HepG2 (cell line): ENCODE measurements around the gene IL17D.
"Not testable (repeated sequence)": the region's sequence is repeated elsewhere in the genome, so short reads cannot be mapped to it uniquely, and the experiment has no call there.

Source experiments
- GTF2F1 ChIP-seq: fragments of 150-350 bp; IDR thresholded peaks from 2 replicates; pipeline ENCODE4 v1.6.1; 2014; ENCODE audit warnings: low read length
- HOXA7 ChIP-seq: sonication (generic); formaldehyde crosslinking; IDR thresholded peaks from 2 replicates; pipeline ENCODE4 v1.8.1; 2022; ENCODE audit warnings: mild to moderate bottlenecking, missing genetic modification reagents, moderate library complexity
- MED1 ChIP-seq: sonication (generic); formaldehyde crosslinking; IDR thresholded peaks from 2 replicates; pipeline ENCODE4 v1.4.0; 2020; ENCODE audit warnings: missing genetic modification reagents
- MYNN ChIP-seq: sonication (generic); formaldehyde crosslinking; IDR thresholded peaks from 2 replicates; pipeline ENCODE4 v1.4.0; 2020; ENCODE audit warnings: mild to moderate bottlenecking, low read depth, missing genetic modification reagents
- POLR2A ChIP-seq, 2 experiments: IDR thresholded peaks; 2 replicates each; pipeline ENCODE4 v1.6.1; 2011; ENCODE audit warnings: low read depth in 2 of 2, low read length in 2 of 2, mild to moderate bottlenecking in 1 of 2, moderate library complexity in 1 of 2; ENCODE audit not compliant: insufficient read depth in 1 of 2
- RAD21 ChIP-seq: fragments of 450-650 bp; formaldehyde crosslinking; IDR thresholded peaks from 2 replicates; pipeline ENCODE4 v1.5.0; 2020; ENCODE audit warnings: mild to moderate bottlenecking
- SMAD1 ChIP-seq: sonication (generic); formaldehyde crosslinking; IDR thresholded peaks from 2 replicates; pipeline ENCODE4 v1.4.0; 2020; ENCODE audit warnings: missing genetic modification reagents, low read depth, mild to moderate bottlenecking, borderline replicate concordance
- SRSF9 ChIP-seq: fragments of 200-400 bp; formaldehyde crosslinking; IDR thresholded peaks from 2 replicates; pipeline ENCODE4 v1.6.1; 2018; ENCODE audit warnings: borderline replicate concordance, mild to moderate bottlenecking, low read depth, low read length; ENCODE audit not compliant: insufficient read depth, poor library complexity, severe bottlenecking
- ZNF660 ChIP-seq: sonication (generic); formaldehyde crosslinking; IDR thresholded peaks from 2 replicates; pipeline ENCODE4 v1.5.1; 2020; ENCODE audit warnings: mild to moderate bottlenecking, low read depth, missing genetic modification reagents, borderline replicate concordance
- ZNF773 ChIP-seq: sonication (generic); formaldehyde crosslinking; IDR thresholded peaks from 2 replicates; pipeline ENCODE4 v1.4.0; 2020; ENCODE audit warnings: missing genetic modification reagents, borderline replicate concordance
- TF ChIP-seq, protein P1 (sequence below): sonication (generic); formaldehyde crosslinking; IDR thresholded peaks from 2 replicates; pipeline ENCODE4 v1.5.0; 2020; ENCODE audit warnings: mild to moderate bottlenecking, missing genetic modification reagents, moderate library complexity
- TF ChIP-seq, protein P2 (sequence below): sonication (generic); formaldehyde crosslinking; IDR thresholded peaks from 2 replicates; pipeline ENCODE4 v1.8.0; 2022; ENCODE audit warnings: mild to moderate bottlenecking, missing genetic modification reagents; ENCODE audit not compliant: insufficient replicate concordance

DNA sequence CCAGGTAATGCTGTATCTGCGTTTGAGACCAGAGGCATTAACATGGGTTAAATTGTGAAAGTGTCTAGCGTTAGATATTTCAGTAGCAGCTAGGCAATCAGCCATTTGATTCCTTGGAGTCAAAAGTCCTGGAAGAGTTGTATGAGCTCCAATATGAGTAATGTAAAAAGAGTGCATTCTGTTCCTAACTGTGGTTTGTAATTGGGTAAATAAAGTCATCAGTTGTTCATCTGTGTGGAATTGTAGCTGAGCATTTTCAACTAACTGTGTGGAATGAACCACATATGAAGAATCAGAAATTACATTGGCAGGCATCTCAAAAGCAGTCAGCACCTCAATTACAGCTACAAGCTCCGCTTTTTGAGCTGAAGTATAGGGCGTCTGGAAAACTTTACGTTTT, 22.0 kb upstream of the IL17D start:
- TF ChIP-seq SRSF9; HOXA7; ZNF660 (CRISPR knock-in tag); RAD21 (CRISPR knock-in tag); POLR2A (IDR thresholded peaks at IDR 0.05; ENCODE audit: insufficient read depth in 1 of 2, low read depth in 2 of 2, low read length in 2 of 2); ZNF773 (CRISPR knock-in tag); MED1 (CRISPR knock-in tag); SMAD1 (CRISPR knock-in tag); MYNN (CRISPR knock-in tag); GTF2F1: not testable (repeated sequence)
- TF ChIP-seq, protein P1, sequence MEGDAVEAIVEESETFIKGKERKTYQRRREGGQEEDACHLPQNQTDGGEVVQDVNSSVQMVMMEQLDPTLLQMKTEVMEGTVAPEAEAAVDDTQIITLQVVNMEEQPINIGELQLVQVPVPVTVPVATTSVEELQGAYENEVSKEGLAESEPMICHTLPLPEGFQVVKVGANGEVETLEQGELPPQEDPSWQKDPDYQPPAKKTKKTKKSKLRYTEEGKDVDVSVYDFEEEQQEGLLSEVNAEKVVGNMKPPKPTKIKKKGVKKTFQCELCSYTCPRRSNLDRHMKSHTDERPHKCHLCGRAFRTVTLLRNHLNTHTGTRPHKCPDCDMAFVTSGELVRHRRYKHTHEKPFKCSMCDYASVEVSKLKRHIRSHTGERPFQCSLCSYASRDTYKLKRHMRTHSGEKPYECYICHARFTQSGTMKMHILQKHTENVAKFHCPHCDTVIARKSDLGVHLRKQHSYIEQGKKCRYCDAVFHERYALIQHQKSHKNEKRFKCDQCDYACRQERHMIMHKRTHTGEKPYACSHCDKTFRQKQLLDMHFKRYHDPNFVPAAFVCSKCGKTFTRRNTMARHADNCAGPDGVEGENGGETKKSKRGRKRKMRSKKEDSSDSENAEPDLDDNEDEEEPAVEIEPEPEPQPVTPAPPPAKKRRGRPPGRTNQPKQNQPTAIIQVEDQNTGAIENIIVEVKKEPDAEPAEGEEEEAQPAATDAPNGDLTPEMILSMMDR, result not testable (repeated sequence)
- TF ChIP-seq, protein P2, sequence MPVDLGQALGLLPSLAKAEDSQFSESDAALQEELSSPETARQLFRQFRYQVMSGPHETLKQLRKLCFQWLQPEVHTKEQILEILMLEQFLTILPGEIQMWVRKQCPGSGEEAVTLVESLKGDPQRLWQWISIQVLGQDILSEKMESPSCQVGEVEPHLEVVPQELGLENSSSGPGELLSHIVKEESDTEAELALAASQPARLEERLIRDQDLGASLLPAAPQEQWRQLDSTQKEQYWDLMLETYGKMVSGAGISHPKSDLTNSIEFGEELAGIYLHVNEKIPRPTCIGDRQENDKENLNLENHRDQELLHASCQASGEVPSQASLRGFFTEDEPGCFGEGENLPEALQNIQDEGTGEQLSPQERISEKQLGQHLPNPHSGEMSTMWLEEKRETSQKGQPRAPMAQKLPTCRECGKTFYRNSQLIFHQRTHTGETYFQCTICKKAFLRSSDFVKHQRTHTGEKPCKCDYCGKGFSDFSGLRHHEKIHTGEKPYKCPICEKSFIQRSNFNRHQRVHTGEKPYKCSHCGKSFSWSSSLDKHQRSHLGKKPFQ (CRISPR knock-in tag), result not testable (repeated sequence)
